Astrocyte (in vitro differentiated cells and primary cell): ENCODE measurements around the gene ZMIZ1. TPM values are rescaled to one million over a fixed set of nuclear protein-coding genes. Genes with fewer than 3 reads are reported as not detected.

ENCODE experiments used
- DNase-seq: peaks from one replicate; pipeline ENCODE4 v3.0.0-alpha.2; 2010; ENCODE audit warnings: low read depth
- FAIRE-seq: peaks from 2 replicates; lab custom pipeline; 2011; peaks lifted over from hg19 to GRCh38; lab: Jason Lieb, UNC
- H2AFZ ChIP-seq: 2 replicates; pipeline ENCODE4 v1.6.0; 2012; ENCODE audit warnings: low read depth, low read length, inconsistent platforms
- H3K27ac ChIP-seq: 2 replicates; pipeline ENCODE4 v1.5.1; 2011; ENCODE audit warnings: low read depth, low read length, inconsistent platforms
- H3K27me3 ChIP-seq: 2 replicates; pipeline ENCODE4 v1.6.0; 2011; ENCODE audit warnings: low read length, inconsistent platforms; ENCODE audit not compliant: insufficient read depth
- H3K36me3 ChIP-seq: 2 replicates; pipeline ENCODE4 v1.5.1; 2011; ENCODE audit warnings: low read length, inconsistent platforms; ENCODE audit not compliant: insufficient read depth
- H3K4me1 ChIP-seq: 2 replicates; pipeline ENCODE4 v1.5.1; 2011; ENCODE audit warnings: low read length, inconsistent platforms; ENCODE audit not compliant: insufficient read depth
- H3K4me2 ChIP-seq: 2 replicates; pipeline ENCODE4 v1.6.0; 2012; ENCODE audit warnings: low read length, inconsistent platforms
- H3K4me3 ChIP-seq: 2 replicates; pipeline ENCODE4 v1.5.1; 2011; ENCODE audit warnings: low read depth, mild to moderate bottlenecking, low read length, inconsistent platforms; ENCODE audit not compliant: insufficient read depth
- H3K79me2 ChIP-seq: 2 replicates; pipeline ENCODE4 v1.6.0; 2012; ENCODE audit warnings: mild to moderate bottlenecking, low read length, inconsistent platforms; ENCODE audit not compliant: insufficient read depth
- H3K9ac ChIP-seq: 2 replicates; pipeline ENCODE4 v1.6.0; 2012; ENCODE audit warnings: mild to moderate bottlenecking, low read length, inconsistent platforms
- H3K9me3 ChIP-seq: 2 replicates; pipeline ENCODE4 v1.5.1; 2012; ENCODE audit warnings: low read depth, mild to moderate bottlenecking, low read length, inconsistent platforms; ENCODE audit not compliant: insufficient read depth
- H4K20me1 ChIP-seq: 2 replicates; pipeline ENCODE4 v1.6.0; 2012; ENCODE audit warnings: low read length, inconsistent platforms; ENCODE audit not compliant: insufficient read depth
- H3K27ac Mint-ChIP-seq: one replicate; pipeline ENCODE4 v1.8.0; 2021; ENCODE audit warnings: mild to moderate bottlenecking, mixed read lengths; ENCODE audit not compliant: unreplicated experiment
- H3K27me3 Mint-ChIP-seq: one replicate; pipeline ENCODE4 v1.8.0; 2021; ENCODE audit warnings: low read depth, mixed read lengths; ENCODE audit not compliant: unreplicated experiment
- H3K36me3 Mint-ChIP-seq: one replicate; pipeline ENCODE4 v1.8.0; 2021; ENCODE audit warnings: low read depth, mixed read lengths; ENCODE audit not compliant: unreplicated experiment
- H3K4me1 Mint-ChIP-seq: one replicate; pipeline ENCODE4 v1.8.0; 2021; ENCODE audit warnings: low read depth, mixed read lengths; ENCODE audit not compliant: unreplicated experiment
- H3K4me3 Mint-ChIP-seq: one replicate; pipeline ENCODE4 v1.8.0; 2021; ENCODE audit warnings: mild to moderate bottlenecking, moderate library complexity, mixed read lengths; ENCODE audit not compliant: unreplicated experiment
- H3K9me3 Mint-ChIP-seq: one replicate; pipeline ENCODE4 v1.8.0; 2021; ENCODE audit warnings: mild to moderate bottlenecking, mixed read lengths; ENCODE audit not compliant: unreplicated experiment
- EZH2 ChIP-seq: IDR thresholded peaks from 2 replicates; pipeline ENCODE4 v1.6.1; 2012; ENCODE audit warnings: mild to moderate bottlenecking, low read length, inconsistent platforms; ENCODE audit not compliant: insufficient read depth
- total RNA-seq: library from RNA; stranded (reverse); gene quantifications from 2 replicates; pipeline ENCODE4 v1.2.1, GENCODE V29; 2021
- TF ChIP-seq, protein P1 (sequence below): IDR thresholded peaks from 2 replicates; pipeline ENCODE4 v1.5.1; 2011; ENCODE audit warnings: low read depth, mild to moderate bottlenecking, inconsistent platforms, low read length, moderate library complexity; ENCODE audit not compliant: insufficient read depth

ZMIZ1 gene
- total RNA-seq, 1 donor from 2014 or later = 45.5 TPM

DNA sequence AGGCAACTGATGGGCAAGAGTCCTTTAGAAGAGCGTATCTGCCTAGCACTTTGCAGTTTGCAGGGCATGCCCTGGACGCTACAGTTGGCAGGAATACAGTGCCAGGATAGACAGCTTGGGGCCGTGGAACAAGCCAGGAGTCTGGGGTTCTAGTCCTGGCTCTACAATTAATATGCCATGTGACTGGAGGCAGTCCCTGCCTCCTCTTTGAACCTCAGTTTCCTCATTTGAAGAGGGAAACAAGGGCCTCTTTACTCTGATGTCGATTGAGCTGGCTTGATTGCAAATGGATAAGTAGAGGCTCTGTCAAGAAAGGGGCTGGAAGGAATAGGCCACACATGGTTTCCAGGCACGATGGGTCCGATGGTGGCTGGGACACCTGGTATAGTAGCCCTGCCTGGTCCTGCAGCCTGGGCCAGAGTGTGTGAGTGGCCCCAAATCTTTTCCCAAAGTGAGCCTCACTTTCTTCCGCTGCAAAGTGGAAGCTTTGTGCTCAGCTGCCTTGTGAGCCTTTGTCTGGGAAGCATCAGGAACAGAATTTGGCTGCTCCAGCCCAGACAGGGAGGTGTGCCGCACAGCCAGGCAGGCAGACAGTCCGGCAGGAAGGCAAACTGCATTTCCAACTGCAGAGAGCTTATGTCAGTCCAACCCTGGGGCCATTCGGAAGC lies 167.1 kb downstream of the ZMIZ1 start:
- H3K27me3 ChIP-seq = no peaks in the 10 kb centered on the region
- no peak overlapping the region for H2AFZ ChIP-seq
- no peak overlapping the region for H3K4me2 ChIP-seq
- H3K27me3 Mint-ChIP-seq = no peaks in the 10 kb centered on the region
- H3K4me3 ChIP-seq = no peak overlapping the region
- no peak overlapping the region for H3K4me3 Mint-ChIP-seq
- H3K9ac ChIP-seq = no peak overlapping the region
- peaks cover 40% of the 10 kb centered on the region for H3K4me1 Mint-ChIP-seq
- peaks cover 5% of the 10 kb centered on the region for H3K9me3 Mint-ChIP-seq
- peaks cover 47% of the 10 kb centered on the region for H3K4me1 ChIP-seq
- DNase-seq (no peak), FAIRE-seq (no peak)
- H3K36me3 ChIP-seq = peaks cover 4% of the 10 kb centered on the region
- H3K9me3 ChIP-seq = no peaks in the 10 kb centered on the region
- H4K20me1 ChIP-seq = peaks cover 92% of the 10 kb centered on the region
- TF ChIP-seq EZH2 = no peak
- TF ChIP-seq, protein P1, sequence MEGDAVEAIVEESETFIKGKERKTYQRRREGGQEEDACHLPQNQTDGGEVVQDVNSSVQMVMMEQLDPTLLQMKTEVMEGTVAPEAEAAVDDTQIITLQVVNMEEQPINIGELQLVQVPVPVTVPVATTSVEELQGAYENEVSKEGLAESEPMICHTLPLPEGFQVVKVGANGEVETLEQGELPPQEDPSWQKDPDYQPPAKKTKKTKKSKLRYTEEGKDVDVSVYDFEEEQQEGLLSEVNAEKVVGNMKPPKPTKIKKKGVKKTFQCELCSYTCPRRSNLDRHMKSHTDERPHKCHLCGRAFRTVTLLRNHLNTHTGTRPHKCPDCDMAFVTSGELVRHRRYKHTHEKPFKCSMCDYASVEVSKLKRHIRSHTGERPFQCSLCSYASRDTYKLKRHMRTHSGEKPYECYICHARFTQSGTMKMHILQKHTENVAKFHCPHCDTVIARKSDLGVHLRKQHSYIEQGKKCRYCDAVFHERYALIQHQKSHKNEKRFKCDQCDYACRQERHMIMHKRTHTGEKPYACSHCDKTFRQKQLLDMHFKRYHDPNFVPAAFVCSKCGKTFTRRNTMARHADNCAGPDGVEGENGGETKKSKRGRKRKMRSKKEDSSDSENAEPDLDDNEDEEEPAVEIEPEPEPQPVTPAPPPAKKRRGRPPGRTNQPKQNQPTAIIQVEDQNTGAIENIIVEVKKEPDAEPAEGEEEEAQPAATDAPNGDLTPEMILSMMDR = no peak
- peaks cover 31% of the 10 kb centered on the region for H3K36me3 Mint-ChIP-seq
- no peak overlapping the region for H3K27ac Mint-ChIP-seq
- no peak overlapping the region for H3K27ac ChIP-seq
- H3K79me2 ChIP-seq = peaks cover 16% of the 10 kb centered on the region

- H4K20me1 ChIP-seq = peaks cover 94% of the 10 kb centered on the region
- H3K27ac ChIP-seq = no peak overlapping the region
These were observed 167.6 kb downstream of the ZMIZ1 start for GRCh38 chr10:79236433-79236765.

More at GRCh38 chr10:79236433-79236765, 167.6 kb downstream of the ZMIZ1 start:
- no peak overlapping the region for H3K9ac ChIP-seq
- H3K9me3 ChIP-seq = no peaks in the 10 kb centered on the region
- Mint-ChIP-seq H3K4me1 (peaks cover 44% of the 10 kb centered on the region), H3K27me3 (no peaks in the 10 kb centered on the region), H3K36me3 (peaks cover 29% of the 10 kb centered on the region), H3K9me3 (peaks cover 5% of the 10 kb centered on the region), H3K27ac (no peak overlapping the region), H3K4me3 (no peak overlapping the region)
- no peak overlapping the region for H2AFZ ChIP-seq
- peaks cover 52% of the 10 kb centered on the region for H3K4me1 ChIP-seq
- FAIRE-seq = no peak
- peaks cover 4% of the 10 kb centered on the region for H3K36me3 ChIP-seq
- no peak overlapping the region for H3K4me3 ChIP-seq
- H3K4me2 ChIP-seq = no peak overlapping the region
- no peaks in the 10 kb centered on the region for H3K27me3 ChIP-seq
- peaks cover 21% of the 10 kb centered on the region for H3K79me2 ChIP-seq
- no peak for DNase-seq
- no peak for TF ChIP-seq EZH2
- TF ChIP-seq, protein P1 = no peak
